ENCODE data around the gene CRISPLD2.

- TF ChIP-seq CTCF (conservative IDR thresholded peaks at IDR 0.05; ENCODE audit: low read length) (no peak), EZH2phosphoT487 (IDR thresholded peaks at IDR 0.05; ENCODE audit: borderline replicate concordance, low read depth, low read length) (no peak)
Observed at GRCh38 chr16:84888450-84888849, 68.7 kb downstream of the CRISPLD2 start.

All from OCI-LY7 (cell line).